GM10248 (cell line): ENCODE results near the gene ALOX15B.

ENCODE experiments used
- CTCF ChIA-PET: fragments of 300-600 bp; sonication (Branson Sonifier 250); formaldehyde crosslinking; extraction: SDS; loops from one replicate; lab custom pipeline; 2021; ENCODE audit warnings: antibody characterized with exemption; lab: Yijun Ruan, JAX
- POLR2A ChIA-PET: fragments of 350-650 bp; sonication (Branson Sonifier 250); formaldehyde crosslinking; extraction: SDS; loops from one replicate; lab custom pipeline; 2020; ENCODE audit warnings: antibody characterized with exemption; lab: Yijun Ruan, JAX
- DNase-seq: peaks from one replicate; pipeline ENCODE4 v3.0.0; 2012; ENCODE audit errors: extremely low spot score
- CTCF ChIP-seq: IDR thresholded peaks from 2 replicates; pipeline ENCODE4 v1.5.1; 2012; ENCODE audit warnings: mild to moderate bottlenecking, low read depth; ENCODE audit errors: extremely low read depth, missing control alignments, control extremely low read depth

ALOX15B gene

DNA sequence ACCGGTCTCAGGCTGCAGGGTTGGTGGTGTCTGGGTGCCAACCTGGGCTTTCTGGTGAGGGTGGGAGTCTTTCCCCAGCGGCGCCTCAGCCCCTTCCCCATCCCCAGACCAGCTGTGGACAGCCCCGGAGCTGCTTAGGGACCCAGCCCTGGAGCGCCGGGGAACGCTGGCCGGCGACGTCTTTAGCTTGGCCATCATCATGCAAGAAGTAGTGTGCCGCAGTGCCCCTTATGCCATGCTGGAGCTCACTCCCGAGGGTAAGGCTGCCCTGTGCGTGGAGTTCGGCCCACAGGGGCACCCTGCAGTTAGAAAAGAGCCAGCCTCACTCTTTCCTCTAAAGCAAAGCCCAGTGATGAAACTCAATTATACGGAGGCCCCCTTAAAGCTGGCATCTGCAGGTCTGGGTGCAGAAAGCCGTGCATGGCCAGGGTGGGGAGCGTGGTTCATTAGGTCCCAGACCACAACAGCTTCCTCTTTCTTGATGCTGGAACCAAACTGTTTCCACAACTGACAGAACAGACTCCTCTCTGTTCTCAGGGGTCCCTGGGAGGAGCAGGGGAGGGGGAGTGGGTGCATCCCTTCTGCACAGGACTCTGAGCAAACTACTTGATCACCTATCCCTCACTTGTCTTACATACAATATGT, 25.7 kb upstream of the ALOX15B start:
- ChIA-PET POLR2A (interaction anchor here (0.6 kb wide), 1 partner anchor 322 kb away, joined by 3 read pairs; no protein-coding TSS in a partner anchor), CTCF (no interaction called here)
- no peak for DNase-seq
- no peak for TF ChIP-seq CTCF

DNA sequence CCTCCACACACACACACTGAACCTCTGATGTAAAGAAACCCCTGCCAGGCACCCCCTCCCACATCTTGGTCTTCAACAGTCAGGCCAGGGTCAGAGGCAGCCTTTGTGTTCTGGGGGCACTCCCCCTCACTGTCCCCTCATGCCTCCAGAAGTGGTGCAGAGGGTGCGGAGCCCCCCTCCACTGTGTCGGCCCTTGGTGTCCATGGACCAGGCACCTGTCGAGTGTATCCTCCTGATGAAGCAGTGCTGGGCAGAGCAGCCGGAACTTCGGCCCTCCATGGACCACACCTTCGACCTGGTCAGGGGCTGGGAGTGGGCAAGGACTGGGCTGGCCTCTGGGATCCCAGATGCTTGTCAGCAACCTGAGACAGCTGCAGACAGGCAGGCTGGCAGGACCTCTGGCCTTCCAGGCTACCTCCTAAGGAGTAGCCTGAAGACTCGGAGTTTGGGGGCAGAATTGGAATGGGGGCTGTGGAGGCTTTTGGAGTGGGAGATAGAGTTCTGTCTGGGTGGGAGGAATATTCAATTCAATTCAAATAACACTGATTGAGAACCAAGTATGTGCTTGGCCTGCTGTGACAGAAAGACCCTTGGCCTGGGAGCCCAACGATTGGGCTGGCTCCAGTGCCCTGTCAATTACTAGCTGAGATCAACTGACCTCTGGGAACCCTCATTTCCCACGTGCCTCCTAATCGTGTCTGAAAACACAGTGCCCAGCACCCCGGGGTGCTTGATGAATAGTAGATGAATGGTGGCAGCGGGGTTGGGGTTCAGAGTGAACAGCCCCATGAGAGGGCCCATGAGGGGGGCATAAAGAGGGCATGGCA, 24.9 kb upstream of the ALOX15B start:
- DNase-seq, result no peak
- CTCF ChIA-PET, result interaction anchor here (3.1 to 7.1 kb wide), 3 partner anchors 24 to 60 kb away, joined by 11 to 75 read pairs (median 33); no protein-coding TSS in a partner anchor
- POLR2A ChIA-PET, result no interaction called here

GRCh38 chr17:8014558-8014850, 24.4 kb upstream of the ALOX15B start:
- no peak for DNase-seq
- ChIA-PET CTCF (interaction anchor here (3.1 to 7.1 kb wide), 3 partner anchors 25 to 60 kb away, joined by 11 to 75 read pairs (median 33); no protein-coding TSS in a partner anchor), POLR2A (no interaction called here)
- TF ChIP-seq CTCF, result no peak

More for the DNA sequence above, 24.9 kb upstream of the ALOX15B start:
- no peak for TF ChIP-seq CTCF

DNA sequence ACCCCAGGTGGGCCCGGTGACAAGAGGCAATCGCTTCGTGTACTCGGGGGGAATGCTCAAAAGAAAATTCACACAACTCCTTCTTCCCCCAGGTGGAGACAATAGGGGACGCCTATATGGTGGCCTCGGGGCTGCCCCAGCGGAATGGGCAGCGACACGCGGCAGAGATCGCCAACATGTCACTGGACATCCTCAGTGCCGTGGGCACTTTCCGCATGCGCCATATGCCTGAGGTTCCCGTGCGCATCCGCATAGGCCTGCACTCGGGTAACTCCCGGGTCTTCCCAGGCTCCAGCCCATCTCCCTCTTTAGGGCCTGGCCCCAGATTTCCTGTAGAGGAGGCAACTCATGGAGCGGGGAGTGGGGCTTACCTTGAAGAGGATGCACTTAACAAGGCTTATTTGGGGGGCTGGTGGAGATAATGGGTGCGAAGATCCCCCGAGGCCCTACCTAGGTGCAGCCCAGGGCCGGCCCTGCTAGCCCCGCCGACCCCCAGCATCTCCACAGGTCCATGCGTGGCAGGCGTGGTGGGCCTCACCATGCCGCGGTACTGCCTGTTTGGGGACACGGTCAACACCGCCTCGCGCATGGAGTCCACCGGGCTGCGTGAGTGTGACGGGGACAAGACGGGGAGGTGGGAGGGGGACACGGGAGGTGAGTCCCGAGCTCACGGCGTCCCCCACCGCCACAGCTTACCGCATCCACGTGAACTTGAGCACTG, 23.5 kb upstream of the ALOX15B start:
- ChIA-PET CTCF (interaction anchor here (1.1 to 7.1 kb wide), 6 partner anchors 26 to 272 kb away, joined by 3 to 75 read pairs (median 8); no protein-coding TSS in a partner anchor), POLR2A (no interaction called here)
- DNase-seq, result no peak
- no peak for TF ChIP-seq CTCF

GRCh38 chr17:8015957-8016631, 22.8 kb upstream of the ALOX15B start:
- DNase-seq, result no peak
- TF ChIP-seq CTCF, result no peak
- CTCF ChIA-PET, result interaction anchor here (0.6 to 7.1 kb wide), 11 partner anchors 12 to 273 kb away, joined by 3 to 75 read pairs (median 4); no protein-coding TSS in a partner anchor
- POLR2A ChIA-PET, result no interaction called here
